GM06990 (cell line): ENCODE data around the gene AGAP1.
"Not testable (repeated sequence)": the region's sequence is repeated elsewhere in the genome, so short reads cannot be mapped to it uniquely, and the experiment has no call there.

ENCODE experiments used
- DNase-seq: peaks from one replicate; pipeline ENCODE4 v3.0.0-alpha.2; 2011; ENCODE audit not compliant: insufficient read length; ENCODE audit errors: extremely low read depth
- H3K27me3 ChIP-seq: replicated peaks from 2 replicates; pipeline ENCODE4 v1.6.0; 2011; ENCODE audit warnings: low read length; ENCODE audit not compliant: control insufficient read depth, insufficient read depth
- H3K36me3 ChIP-seq: 2 replicates; pipeline ENCODE4 v1.5.1; 2011; ENCODE audit warnings: low read length; ENCODE audit not compliant: control insufficient read depth, insufficient read depth
- H3K4me3 ChIP-seq: replicated peaks from 2 replicates; pipeline ENCODE4 v1.5.1; 2011; ENCODE audit warnings: low read depth, mild to moderate bottlenecking, control low read depth, low read length
- CTCF ChIP-seq: IDR thresholded peaks from 2 replicates; pipeline ENCODE4 v1.5.1; 2011; ENCODE audit warnings: low read length, control low read depth, mild to moderate bottlenecking, inconsistent platforms; ENCODE audit not compliant: insufficient read depth, poor library complexity, severe bottlenecking

The AGAP1 gene

GRCh38 chr2:236054621-236055305, 560.9 kb downstream of the AGAP1 start:
- Histone ChIP-seq H3K27me3 (peaks cover 3% of the 10 kb centered on the region), H3K36me3 (no peaks in the 10 kb centered on the region), H3K4me3 (no peak overlapping the region)
- no peak for TF ChIP-seq CTCF
- no peak for DNase-seq

GRCh38 chr2:236055471-236055870, 561.6 kb downstream of the AGAP1 start:
- Histone ChIP-seq H3K27me3 (peaks cover 3% of the 10 kb centered on the region), H3K36me3 (no peaks in the 10 kb centered on the region), H3K4me3 (no peak overlapping the region)
- no peak for TF ChIP-seq CTCF
- DNase-seq: no peak

GRCh38 chr2:236056141-236056540, 562.3 kb downstream of the AGAP1 start:
- peaks cover 3% of the 10 kb centered on the region for H3K27me3 ChIP-seq
- no peak overlapping the region for H3K4me3 ChIP-seq
- TF ChIP-seq CTCF: no peak
- H3K36me3 ChIP-seq: no peaks in the 10 kb centered on the region
- no peak for DNase-seq

GRCh38 chr2:236057375-236057774, 563.5 kb downstream of the AGAP1 start:
- no peak for TF ChIP-seq CTCF
- Histone ChIP-seq H3K36me3 (no peaks in the 10 kb centered on the region), H3K4me3 (no peak overlapping the region), H3K27me3 (peaks cover 3% of the 10 kb centered on the region)
- DNase-seq: no peak

- DNase-seq: no peak
- Histone ChIP-seq H3K27me3 (no peaks in the 10 kb centered on the region; the same call in 1 of the 2 replicates), H3K36me3 (no peaks in the 10 kb centered on the region), H3K4me3 (no peak overlapping the region)
- TF ChIP-seq CTCF: no peak
These were observed 567.7 kb downstream of the AGAP1 start for GRCh38 chr2:236061497-236061896.

GRCh38 chr2:236061899-236062298, 568.1 kb downstream of the AGAP1 start:
- no peaks in the 10 kb centered on the region; the same call in 1 of the 2 replicates for H3K27me3 ChIP-seq
- no peak overlapping the region for H3K4me3 ChIP-seq
- TF ChIP-seq CTCF: no peak
- H3K36me3 ChIP-seq: no peaks in the 10 kb centered on the region
- no peak for DNase-seq

- not testable (repeated sequence) for H3K4me3 ChIP-seq, H3K27me3 ChIP-seq, DNase-seq, H3K36me3 ChIP-seq
These were observed 569.0 kb downstream of the AGAP1 start for GRCh38 chr2:236062806-236063205.
